NCI-H226 (cell line): ENCODE data around the gene SAMD10.
A peak's percentile ranks its signal among the peaks of the same experiment; 100 is the strongest.

Experiments
- DNase-seq: peaks from one replicate; pipeline ENCODE4 v3.0.0-alpha.2; 2015

SAMD10 gene

DNA sequence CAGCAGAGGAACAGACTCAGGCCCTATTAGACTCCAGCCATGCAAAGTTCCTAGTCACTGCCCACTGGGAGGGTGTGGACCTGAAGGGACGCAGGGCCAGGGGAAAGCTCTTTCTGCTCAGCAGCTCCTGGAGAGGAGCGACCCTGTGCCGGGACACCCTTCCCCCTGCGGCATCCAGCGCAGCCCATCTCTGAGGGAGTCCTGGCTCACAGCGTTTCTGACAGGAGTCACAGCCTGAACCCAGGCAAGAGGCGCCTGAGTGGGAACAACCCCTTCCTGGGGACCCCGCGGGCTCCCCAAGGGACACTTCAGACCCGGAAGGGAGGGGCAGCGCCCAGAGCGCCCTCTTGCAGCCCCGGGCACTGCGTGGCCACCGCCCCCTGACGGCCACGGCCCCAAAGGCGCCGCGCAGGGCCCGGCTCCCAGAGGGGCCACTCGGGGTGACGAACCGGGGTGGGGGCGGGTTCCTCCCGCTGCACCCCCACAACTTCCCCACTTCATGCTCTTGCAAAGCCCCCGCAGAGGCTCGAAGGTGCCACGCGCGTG is 24.1 kb downstream of the SAMD10 start:
- DNase-seq: peak; percentile 27

DNA sequence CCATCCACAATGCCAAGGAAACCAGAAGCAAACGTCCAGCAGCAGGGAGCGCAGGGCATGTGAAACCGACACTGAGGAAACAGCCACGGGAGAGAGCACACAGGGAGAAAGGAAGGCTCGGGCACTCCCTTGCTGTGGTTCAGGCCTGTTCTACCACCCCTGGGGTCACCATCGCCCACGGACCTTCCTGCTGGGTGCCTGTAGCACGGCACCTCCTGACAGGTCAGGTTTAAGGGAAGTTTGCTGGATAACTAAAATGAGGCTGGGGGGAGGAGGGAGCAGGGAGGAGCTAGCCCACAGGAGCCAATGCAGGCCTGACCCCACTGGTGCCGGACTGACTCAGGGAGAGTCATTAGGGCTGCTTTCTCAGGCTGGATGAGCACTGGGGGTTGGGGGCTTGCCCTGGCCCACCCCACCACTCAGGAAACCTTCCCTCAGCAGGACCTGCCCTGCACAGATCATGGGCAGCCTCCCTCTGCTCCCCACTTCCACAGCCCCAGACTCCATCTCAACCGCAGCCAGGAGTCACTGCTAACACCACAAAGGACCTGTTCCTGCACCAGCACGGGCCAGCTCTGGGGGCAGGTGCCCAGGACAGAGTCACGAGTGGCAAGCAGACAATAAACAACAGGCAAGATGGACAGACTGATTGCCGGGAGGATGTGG is 25.5 kb downstream of the SAMD10 start:
- DNase-seq: no peak

DNA sequence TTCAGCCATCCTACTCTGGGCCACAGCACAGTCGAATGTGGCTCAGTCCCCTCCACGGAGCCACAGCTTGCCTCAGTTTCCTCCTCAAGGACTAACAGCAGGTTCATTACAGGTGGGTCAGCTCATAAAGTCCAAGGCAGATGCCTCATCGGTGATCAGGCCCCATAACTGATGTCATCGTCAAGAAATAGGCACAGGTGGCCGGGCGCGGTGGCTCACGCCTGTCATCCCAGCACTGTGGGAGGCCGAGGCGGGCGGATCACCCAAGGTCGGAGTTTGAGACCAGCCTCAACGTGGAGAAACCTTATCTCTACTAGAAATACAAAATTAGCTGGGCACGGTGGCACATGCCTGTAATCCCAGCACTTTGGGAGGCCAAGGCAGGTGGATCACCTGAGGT is 26.7 kb downstream of the SAMD10 start:
- no peak for DNase-seq

DNA sequence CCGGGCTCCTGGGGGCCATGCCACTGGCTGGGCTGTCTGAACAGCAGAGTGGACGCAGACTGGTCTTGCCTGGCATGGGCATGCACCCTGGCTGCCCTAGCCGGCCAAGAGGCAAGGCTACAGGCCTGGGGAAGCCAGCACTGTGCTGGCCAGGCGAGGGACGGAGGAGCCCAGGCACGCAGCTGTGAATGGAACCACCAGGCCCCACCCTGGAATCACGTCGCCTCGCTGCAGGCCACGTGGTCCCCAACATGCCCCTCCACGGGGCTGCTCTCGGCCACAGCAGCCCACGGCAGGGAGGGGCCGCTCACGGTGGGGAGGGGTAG is 27.3 kb downstream of the SAMD10 start:
- DNase-seq: no peak

DNA sequence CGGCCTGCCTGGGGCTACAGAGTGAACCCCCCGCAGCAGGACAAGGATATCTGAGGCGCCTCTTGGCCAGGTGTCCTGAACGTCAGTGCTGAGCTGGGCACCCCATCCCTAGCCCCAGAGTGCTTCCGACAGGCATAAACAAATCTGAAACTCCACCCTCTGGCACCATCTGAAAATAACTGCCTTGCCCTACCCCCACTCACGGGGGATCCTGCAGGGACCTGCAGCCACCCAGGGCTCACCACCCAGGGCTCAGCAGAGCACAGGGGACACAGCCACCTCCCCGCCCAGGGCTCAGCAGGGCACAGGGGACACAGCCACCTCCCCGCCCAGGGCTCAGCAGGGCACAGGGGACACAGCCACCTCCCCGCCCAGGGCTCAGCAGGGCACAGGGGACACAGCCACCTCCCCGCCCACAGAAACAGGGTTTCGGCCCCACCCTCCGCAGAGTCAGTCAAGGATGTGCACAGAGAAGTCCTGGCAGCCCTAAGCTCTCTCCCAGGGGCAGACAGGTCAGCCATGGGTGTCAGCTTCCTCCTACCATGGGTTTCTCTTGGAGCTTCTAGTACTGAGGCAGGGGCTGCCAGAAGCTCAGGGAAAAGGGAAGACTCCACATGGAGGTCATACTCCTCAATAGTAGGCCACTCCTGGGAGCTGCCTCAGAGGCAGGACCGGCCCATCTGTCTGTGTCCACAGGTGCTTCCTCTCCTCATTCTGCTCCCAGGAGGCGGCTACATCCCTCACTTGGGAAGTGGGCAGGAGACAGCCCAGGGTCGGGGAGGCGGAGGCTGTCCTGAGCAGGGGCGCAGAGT is 27.8 kb downstream of the SAMD10 start:
- no peak for DNase-seq

DNA sequence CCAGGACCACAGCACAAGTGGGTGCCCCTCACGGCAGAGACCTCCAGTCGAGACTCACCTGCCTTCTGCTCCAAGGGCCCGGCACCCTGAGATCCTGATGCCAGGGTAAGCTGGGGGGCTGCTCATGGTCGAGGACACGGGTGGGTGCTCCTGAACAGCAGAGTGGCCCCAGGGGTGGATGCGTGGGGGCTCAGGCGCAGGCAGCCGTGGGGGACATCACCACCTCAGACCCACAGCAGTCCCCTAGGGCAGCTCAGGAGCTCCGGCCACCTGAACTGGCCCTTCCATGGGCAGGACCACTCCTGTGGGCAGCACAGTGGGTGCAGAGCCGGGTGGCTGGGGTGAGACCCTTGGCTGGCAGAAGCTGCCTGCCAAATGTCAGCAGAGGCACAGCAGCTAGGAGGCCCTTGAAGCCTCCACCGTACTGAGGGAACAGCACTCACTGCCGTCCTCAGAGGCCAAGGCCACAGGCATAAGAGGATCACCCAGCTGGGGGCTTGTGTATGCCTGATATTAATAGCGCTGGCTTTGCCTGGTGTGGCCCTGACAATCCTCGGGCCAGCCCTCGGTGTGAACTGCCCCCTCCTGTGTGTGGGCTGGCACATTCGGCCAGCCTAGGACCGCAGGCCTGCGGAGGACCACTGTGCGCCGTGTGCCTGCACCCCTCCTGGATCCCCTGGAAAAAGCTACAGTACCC is 28.6 kb downstream of the SAMD10 start:
- no peak for DNase-seq

DNA sequence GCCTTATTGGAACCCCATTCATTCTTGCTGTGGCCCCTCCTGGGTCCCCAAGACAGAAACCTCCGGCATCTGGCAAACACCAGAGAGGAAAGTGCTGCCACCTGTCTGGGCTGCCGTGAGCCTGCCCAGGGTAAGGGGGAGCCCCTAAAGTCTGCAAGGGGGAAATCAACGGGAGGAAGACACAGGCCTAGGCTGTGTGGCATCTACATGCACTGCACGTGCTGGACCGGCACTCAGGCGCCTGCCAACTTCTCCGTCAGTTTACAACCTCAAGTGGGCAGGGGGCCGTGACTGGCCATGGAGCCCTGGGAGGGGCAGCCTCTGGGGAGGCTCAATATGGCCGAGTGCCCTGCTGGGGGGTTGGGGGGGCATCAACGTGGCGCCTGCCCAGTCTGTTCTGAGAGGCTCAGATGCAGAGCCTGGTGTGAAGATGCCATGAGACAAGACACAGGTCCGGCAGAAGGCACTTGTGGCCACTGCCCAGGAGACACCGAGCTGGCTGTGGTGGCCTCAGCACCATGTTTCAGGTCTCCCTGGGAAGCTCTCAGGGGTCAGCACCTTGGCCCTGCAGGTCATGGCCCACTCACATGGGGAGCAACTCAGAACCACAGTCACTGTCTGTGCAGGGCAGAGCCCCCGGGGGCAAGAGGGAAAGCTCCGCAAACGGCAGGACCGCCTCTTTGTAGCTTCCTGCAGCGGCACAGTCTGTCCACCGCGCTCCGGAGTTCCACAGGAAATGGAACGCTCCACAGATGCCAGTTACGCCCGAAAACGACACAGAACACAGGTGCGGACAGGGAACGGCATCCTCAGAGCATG is 31.6 kb downstream of the SAMD10 start:
- DNase-seq: no peak

DNA sequence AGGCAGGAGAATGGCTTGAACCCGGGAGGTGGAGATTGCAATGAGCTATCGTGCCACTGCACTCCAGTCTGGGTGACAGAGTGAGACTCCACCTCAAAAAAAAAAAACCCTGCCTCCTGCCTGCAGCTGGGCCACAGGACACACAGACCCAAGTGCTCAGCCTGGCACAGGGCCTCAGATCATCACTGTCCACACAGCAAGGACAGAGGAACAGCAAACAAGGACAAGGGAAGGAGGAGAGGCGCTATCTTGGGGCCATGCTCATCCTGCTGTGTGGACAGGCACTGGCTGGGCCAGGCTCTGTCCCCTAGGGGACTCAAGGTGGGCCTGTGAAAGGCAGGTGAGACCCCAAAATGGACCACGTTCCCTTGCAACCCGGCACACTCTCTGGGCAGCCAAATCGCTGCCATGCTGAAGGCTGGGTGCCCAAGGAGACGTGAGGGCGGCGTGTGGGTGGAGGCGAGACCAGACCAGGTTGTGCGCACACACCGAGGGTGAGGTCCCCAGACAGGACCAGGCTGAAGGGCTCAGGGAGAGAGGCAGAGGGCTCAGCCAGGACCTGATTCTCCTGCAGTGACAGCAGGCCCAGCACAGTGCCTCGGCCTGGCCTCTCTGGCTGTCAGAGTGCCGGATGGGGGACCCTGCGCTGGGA is 32.3 kb downstream of the SAMD10 start:
- no peak for DNase-seq

DNA sequence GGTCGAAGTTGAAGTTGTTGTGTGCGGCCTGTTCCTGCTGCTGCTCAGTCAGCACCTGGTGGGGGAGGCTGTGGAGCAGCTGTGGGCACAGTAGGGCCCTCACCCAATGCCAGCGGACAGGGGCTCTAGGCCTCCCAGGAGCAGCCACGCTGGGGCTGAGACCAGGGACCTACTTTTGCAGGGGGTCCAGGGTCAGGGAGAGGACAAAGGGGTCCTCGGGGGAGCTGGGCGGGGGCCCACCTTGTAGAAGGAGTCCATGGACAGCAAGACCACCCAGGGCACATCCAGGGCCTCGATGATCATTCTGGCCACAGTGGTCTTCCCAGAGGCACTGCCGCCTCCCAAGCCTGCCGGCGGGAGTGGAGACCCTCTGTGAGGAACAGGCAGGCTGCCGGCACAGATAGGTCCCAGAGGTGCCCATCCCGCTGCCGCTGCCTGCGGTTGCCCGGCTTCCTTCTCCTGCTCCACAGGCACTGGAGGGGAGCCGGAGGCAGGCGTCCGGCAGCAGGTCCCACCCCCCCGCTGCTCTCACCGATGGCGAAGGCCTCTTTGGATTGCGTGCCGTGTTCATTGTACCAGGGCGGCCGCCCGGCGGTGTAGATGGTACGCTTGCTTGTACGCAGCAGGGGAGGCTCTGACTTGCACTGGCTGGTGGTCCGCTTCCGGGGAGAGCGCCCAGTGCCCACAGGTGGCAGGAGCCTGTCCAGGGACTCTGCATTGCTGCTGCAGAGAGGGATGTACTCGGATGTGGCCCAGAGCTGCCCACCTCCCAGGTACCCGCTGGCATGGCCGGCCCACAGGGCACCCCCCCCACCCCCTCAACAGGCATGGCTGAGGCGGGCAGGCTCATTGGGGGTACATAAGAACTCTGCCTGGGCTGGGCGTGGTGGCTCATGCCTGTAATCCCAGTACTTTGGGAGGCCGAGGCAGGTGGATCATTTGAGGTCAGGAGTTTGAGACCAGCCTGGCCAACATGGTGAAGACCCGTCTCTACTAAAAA is 33.2 kb downstream of the SAMD10 start:
- DNase-seq: no peak

DNA sequence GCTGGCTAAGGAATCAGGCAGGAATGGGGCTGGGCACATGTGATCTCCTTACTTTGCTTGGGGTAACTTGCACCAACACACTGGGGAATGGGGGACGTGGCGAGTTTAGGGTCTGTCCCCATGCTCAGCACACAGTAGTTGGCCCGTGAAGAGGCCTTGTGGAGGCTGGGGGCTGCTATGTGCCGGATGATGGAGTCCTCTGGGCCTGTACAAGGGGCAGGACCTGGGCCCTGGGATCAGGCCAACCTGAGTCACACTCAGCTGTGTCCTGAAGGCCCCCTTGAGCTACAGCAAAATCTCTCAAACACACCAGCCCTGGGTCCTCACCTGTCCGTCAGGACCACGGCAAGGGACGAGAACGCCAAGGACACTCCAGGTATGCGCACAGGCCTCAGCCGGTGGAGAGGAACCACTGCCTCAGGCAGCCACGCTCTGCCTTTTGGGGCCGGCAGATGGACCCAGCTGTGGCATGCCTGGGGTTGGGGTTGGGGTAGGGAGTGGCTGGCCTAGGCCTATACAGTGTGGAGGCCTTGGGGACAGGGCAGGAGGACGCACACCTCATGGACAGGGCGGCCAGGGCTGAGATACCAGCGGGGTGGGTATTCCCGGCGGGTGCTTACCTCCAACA is 34.3 kb downstream of the SAMD10 start:
- DNase-seq: no peak

DNA sequence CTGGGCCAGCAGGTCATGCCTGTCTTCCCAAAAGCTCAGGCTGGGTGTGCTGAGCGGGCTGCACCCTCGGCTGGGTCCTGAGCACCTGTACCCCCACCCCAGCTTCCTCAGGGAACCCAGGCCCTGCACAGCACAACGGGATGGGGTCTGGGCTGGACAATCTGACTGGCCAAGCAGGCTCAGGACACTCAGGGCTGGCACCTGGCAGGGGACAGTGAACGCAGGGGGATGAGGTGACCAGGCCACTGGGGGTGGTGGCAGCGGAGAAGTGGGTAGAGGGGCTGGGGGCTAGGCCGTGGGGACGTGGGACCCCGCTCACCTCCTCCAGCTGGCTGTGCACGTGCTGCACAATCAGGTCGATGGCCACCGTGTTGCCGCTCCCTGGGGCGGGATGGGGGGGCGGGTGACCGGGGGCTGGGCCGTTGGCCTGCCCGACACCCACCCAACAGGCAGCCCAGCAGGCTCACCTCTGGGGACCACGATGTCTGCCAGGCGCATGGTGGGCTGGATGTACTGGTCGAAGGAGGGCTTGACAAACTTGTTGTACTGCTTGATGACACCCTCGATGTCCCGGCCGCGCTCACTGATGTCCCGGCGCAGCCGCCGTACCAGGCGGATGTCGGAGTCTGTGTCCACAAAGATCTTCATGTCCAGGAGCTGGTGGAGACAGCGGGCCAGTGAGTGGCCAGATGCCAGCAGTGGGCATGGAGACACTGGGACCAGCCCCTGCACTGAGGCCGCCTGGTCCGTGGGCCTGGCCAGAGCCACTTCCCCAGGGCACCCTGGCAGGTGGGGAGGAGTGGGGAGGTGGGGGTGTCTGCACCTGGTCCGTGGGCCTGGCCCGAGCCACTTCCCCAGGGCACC is 35.1 kb downstream of the SAMD10 start:
- DNase-seq: no peak

DNA sequence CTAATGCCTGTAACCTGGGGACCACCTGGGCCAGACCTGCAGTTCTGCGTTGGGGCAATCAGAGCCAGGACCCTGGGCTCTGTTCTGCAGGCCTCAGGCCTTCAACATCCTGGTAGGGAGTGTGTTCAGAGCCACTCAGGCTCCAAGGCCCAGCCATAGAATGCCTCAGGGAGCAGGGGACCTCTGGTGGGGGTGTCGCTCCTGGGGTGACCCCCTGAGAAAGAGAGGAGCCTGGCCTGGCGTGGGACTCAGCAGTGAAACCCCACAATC is 35.7 kb downstream of the SAMD10 start:
- no peak for DNase-seq

DNA sequence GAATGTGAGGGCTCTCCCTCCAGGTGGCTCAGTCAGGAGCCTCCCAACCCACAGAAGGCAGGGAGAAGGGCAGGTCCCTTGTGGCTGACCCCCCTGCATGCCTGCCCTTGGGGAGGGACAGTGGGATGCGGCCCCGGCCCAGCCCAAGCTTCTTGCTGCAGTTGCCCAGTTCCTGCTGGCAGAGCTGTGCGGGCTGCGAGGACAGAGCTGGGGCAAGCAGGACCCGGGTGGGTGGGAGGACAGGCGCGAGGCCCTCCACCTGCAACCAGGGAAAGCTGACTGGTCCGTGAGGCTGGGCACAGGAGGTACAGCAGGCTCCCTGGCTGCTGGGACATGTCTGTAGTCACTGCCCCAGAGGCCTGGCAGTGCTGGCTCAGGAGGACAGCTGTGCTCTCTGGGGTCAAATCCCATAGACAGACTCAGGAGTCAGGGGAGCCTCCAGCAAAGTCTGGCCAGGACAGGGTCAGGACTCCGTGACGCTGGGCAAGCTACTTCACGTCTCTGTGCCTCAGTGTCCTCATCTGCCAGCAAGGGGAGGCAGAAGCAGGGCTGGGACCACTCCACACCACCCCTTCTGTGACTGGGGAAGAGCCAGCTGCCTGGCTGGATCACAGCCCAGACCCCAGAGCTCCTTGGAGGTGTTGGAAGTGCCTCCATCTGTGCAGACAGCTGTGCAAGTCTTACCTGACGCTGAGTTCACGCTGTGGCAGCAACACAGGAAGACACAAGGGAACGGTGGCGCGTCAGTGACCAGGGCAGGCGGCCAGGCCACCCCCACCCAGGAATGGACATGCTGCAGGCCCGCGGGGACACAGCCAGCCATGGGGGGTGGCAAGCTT is 36.3 kb downstream of the SAMD10 start:
- no peak for DNase-seq

DNA sequence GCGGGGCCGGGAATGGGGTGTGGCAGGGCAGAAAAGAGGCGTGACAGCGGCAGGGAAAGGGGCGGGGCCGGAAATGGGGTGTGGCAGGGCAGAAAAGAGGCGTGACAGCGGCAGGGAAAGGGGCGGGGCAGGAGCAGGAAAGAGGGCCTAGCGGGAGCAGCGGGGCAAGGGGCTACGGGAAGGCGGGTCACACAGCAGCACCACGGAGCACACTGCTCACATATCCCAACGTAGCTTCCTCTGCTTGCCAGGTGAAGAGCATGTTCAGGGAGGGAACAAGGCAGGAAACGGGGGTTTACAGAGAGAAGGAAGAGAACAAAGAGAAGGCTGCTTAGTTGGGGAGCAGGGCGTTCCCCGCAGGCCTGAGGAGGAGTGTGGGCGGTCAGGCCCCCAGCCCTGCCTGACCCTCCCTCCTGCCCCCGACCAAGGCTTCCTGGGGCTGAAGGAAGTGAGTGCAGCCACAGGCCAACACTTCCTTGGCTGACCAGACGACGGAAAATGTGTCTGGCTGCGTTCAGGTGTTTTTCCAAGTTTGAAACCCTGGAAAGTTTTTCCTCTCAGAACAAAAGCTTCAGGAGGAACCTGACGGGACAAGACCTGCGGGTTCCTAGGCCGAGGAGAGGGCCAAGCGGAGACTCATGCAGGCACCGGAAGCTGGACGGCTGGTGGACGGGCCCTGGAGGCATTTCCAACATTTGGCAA is 37.0 kb downstream of the SAMD10 start:
- DNase-seq: no peak

DNA sequence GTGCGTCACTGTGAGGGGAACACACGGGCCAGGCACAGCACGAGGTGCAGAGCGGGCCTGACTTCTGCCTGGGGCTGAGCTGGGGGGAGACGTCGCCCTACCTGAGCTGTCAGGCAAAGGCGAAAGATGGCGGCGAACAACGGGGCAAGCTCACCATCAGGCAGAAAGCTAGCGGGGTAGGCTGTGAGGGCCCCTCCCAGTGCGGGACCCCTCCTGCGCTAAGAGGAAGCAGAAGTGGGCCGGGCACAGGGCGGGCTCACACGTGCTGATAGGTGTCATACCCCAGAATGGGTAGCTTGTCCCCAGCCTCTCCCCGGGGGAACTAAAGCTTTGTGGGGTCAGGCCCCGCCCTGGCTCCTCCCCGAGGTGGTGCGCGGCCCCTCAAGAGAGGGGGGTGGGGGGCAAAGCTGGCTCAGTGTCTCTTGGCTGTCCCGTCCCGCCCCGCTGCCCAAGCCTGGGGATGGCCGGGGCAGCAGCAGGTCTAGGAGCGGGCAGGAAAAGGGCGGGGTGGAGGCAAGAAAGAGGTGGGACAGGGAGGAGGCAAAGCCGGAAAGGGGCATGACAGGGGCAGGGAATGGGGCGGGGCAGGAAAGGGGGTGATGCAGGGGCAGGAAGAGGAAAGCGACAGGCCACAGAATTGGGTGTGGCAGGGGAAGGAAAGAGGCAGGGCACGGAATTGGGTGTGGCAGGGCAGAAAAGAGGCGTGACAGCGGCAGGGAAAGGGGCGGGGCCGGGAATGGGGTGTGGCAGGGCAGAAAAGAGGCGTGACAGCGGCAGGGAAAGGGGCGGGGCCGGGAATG is 38.0 kb downstream of the SAMD10 start:
- DNase-seq: peak; percentile 72

DNA sequence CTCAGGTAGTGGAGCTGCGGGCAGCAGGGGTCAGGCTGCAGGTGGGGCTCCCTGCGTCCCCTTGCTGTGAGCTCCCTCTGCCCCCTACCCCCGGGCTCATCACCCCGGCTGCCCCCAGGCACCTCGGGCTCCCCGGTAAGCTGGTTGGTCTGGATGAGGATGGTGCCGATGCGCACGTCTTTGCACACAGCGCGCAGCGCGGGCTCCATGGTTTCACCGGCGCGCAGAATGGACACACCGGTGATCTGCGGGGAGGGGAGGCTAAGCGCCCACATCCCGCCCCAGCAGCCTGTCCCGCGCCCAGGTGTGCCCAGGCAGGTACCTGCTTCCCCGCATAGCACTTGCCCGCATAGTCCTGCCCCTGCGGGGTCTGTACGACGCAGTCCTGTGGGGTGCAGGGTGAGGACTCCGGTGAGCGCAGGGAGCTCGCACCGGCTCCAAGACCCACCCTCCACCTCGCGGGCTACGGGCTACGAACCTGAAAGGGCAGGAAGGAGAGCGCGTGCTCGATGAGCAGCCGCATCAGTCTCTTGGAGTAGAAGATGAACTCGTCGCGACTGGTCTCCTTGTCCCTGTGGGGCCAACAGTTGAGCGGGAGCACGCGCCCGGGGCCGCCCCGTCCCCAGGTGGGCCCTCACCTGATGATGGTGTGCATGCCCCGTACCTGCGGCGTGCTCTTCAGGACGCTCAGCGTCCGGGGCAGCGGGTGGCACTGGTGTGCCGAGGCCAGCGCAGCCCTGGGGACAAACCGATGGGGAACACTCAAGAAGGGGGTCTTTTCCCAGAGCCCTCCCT is 38.8 kb downstream of the SAMD10 start:
- DNase-seq: no peak

DNA sequence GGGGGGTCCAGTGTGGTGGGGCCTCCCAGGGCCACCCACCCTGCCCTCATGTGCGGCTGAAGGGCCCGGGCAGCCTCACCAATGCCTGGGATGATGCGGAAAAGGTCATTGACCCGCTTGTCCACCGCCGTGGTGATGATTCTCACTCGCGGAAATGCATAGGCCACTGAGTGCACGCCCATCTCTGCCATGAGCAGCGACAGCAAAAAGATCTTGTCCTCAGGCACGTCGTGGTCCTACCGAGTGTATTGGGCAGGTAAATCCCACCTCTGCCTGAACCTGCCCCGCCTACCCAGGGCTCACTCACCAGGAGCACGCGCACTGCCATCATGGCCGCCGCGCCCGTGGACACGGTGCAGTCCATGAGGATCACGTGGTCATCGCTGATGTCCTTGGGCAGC is 39.4 kb downstream of the SAMD10 start:
- no peak for DNase-seq
